ENCODE measurements around the gene RNF138. TPM values are rescaled to one million over a fixed set of nuclear protein-coding genes. Genes with fewer than 3 reads are reported as not detected.

RNF138 gene
- polyA plus RNA-seq = 33.7 TPM
- long read RNA-seq, donor 1, partial matches to known transcripts = 0 of 3 reads
- long read RNA-seq, donor 1, other reads (novel, unspliced or antisense) = 0 of 3 reads
- long read RNA-seq, donor 2, transcript RNF138-202 (8 exons, 3,570 nt) = major isoform, 7 of 16 reads
- long read RNA-seq, donor 2, partial matches to known transcripts = 9 of 16 reads
- long read RNA-seq, donor 2, other reads (novel, unspliced or antisense) = 0 of 16 reads
- long read RNA-seq, donor 3 = 0 reads
- long read RNA-seq, donor 4 = 0 reads
- long read RNA-seq, donor 5, partial matches to known transcripts = 0 of 4 reads
- long read RNA-seq, donor 5, other reads (novel, unspliced or antisense) = 0 of 4 reads
- long read RNA-seq, donor 6, transcript RNF138-202 (8 exons, 3,570 nt) = major isoform, 8 of 16 reads
- long read RNA-seq, donor 6, partial matches to known transcripts = 7 of 16 reads
- long read RNA-seq, donor 6, other reads (novel, unspliced or antisense) = 0 of 16 reads
- long read RNA-seq, donor 7 = 0 reads
- long read RNA-seq, donor 8, transcript RNF138-202 (8 exons, 3,570 nt) = major isoform, 12 of 18 reads
- long read RNA-seq, donor 8, partial matches to known transcripts = 6 of 18 reads
- long read RNA-seq, donor 8, other reads (novel, unspliced or antisense) = 0 of 18 reads
- long read RNA-seq, donor 9, partial matches to known transcripts = 0 of 1 reads
- long read RNA-seq, donor 9, other reads (novel, unspliced or antisense) = 0 of 1 reads
- long read RNA-seq, donor 10, transcript RNF138-202 (8 exons, 3,570 nt) = major isoform, 7 of 9 reads
- long read RNA-seq, donor 10, partial matches to known transcripts = 0 of 9 reads
- long read RNA-seq, donor 10, other reads (novel, unspliced or antisense) = 0 of 9 reads
- long read RNA-seq, donor 11, transcript RNF138-202 (8 exons, 3,570 nt) = major isoform, 6 of 17 reads
- long read RNA-seq, donor 11, partial matches to known transcripts = 10 of 17 reads
- long read RNA-seq, donor 11, other reads (novel, unspliced or antisense) = 0 of 17 reads

- Histone ChIP-seq H3K9me3 (ENCODE audit: control insufficient read depth, low read depth, low read length) (peaks cover 8% of the 10 kb centered on the region), H3K4me3 (ENCODE audit: low read length) (peak within 1 kb of the TSS; percentile 89), H3K36me3 (ENCODE audit: control insufficient read depth, insufficient read depth, low read length) (peaks cover 7% of the 10 kb centered on the region), H3K4me1 (ENCODE audit: control insufficient read depth, insufficient read depth, low read length) (peaks cover 10% of the 10 kb centered on the region), H3K27me3 (ENCODE audit: control insufficient read depth, insufficient read depth, low read length) (no peaks in the 10 kb centered on the region), H3K27ac (ENCODE audit: low read length) (peak within 1 kb of the TSS; percentile 100)
- DNase-seq = peak; percentile 90 to 95
- no CpG with 5 or more reads among the region's 75 CpGs for WGBS (ENCODE audit: insufficient coverage, low lambda C conversion rate)
These were observed at the start of gene RNF138 for GRCh38 chr18:32091724-32092421. TSS of gene RNF138 (plus strand) at chr18:32091874. CDS start at chr18:32092777, 903 bp downstream.

- Histone ChIP-seq H3K27me3 (ENCODE audit: control insufficient read depth, insufficient read depth, low read length) (no peaks in the 10 kb centered on the region), H3K4me1 (ENCODE audit: control insufficient read depth, insufficient read depth, low read length) (peaks cover 3% of the 10 kb centered on the region), H3K27ac (ENCODE audit: low read length) (no peak overlapping the region), H3K36me3 (ENCODE audit: control insufficient read depth, insufficient read depth, low read length) (peaks cover 18% of the 10 kb centered on the region), H3K9me3 (ENCODE audit: control insufficient read depth, low read depth, low read length) (no peaks in the 10 kb centered on the region), H3K4me3 (ENCODE audit: low read length) (no peak overlapping the region)
- DNase-seq = no peak
These were observed 49.3 kb upstream of the RNF138 start for GRCh38 chr18:32042337-32042736.

- WGBS (ENCODE audit: insufficient coverage, low lambda C conversion rate) = no CpG with 5 or more reads among the region's 4 CpGs
- Histone ChIP-seq H3K36me3 (ENCODE audit: control insufficient read depth, insufficient read depth, low read length) (peaks cover 4% of the 10 kb centered on the region), H3K4me1 (ENCODE audit: control insufficient read depth, insufficient read depth, low read length) (peaks cover 20% of the 10 kb centered on the region), H3K27me3 (ENCODE audit: control insufficient read depth, insufficient read depth, low read length) (no peaks in the 10 kb centered on the region), H3K27ac (ENCODE audit: low read length) (peak overlapping the region; percentile 94), H3K4me3 (ENCODE audit: low read length) (no peak overlapping the region), H3K9me3 (ENCODE audit: control insufficient read depth, low read depth, low read length) (no peaks in the 10 kb centered on the region)
- peak; percentile 86 to 93 for DNase-seq
These were observed 43.1 kb upstream of the RNF138 start for GRCh38 chr18:32048507-32049091.

GRCh38 chr18:32049393-32050171 lies 42.1 kb upstream of the RNF138 start:
- H3K9me3 ChIP-seq (ENCODE audit: control insufficient read depth, low read depth, low read length) = no peaks in the 10 kb centered on the region
- peak; percentile 16 to 55 for DNase-seq
- no peaks in the 10 kb centered on the region for H3K27me3 ChIP-seq (ENCODE audit: control insufficient read depth, insufficient read depth, low read length)
- H3K4me1 ChIP-seq (ENCODE audit: control insufficient read depth, insufficient read depth, low read length) = peaks cover 20% of the 10 kb centered on the region
- no CpG with 5 or more reads among the region's 3 CpGs for WGBS (ENCODE audit: insufficient coverage, low lambda C conversion rate)
- peaks cover 1% of the 10 kb centered on the region for H3K36me3 ChIP-seq (ENCODE audit: control insufficient read depth, insufficient read depth, low read length)
- peak overlapping the region; percentile 94 for H3K27ac ChIP-seq (ENCODE audit: low read length)
- H3K4me3 ChIP-seq (ENCODE audit: low read length) = no peak overlapping the region

GRCh38 chr18:32056613-32057358 lies 34.9 kb upstream of the RNF138 start:
- Histone ChIP-seq H3K27me3 (ENCODE audit: control insufficient read depth, insufficient read depth, low read length) (no peaks in the 10 kb centered on the region), H3K9me3 (ENCODE audit: control insufficient read depth, low read depth, low read length) (no peaks in the 10 kb centered on the region), H3K4me1 (ENCODE audit: control insufficient read depth, insufficient read depth, low read length) (peaks cover 5% of the 10 kb centered on the region), H3K27ac (ENCODE audit: low read length) (no peak overlapping the region), H3K36me3 (ENCODE audit: control insufficient read depth, insufficient read depth, low read length) (peaks cover 7% of the 10 kb centered on the region), H3K4me3 (ENCODE audit: low read length) (no peak overlapping the region)
- DNase-seq = peak in 1 of 2 donors; percentile 28
- WGBS (ENCODE audit: insufficient coverage, low lambda C conversion rate) = 57% methylated on average over 1 of the region's 3 CpGs

- no peaks in the 10 kb centered on the region for H3K27me3 ChIP-seq (ENCODE audit: control insufficient read depth, insufficient read depth, low read length)
- no peak overlapping the region for H3K4me3 ChIP-seq (ENCODE audit: low read length)
- no peaks in the 10 kb centered on the region for H3K9me3 ChIP-seq (ENCODE audit: control insufficient read depth, low read depth, low read length)
- H3K36me3 ChIP-seq (ENCODE audit: control insufficient read depth, insufficient read depth, low read length) = peaks cover 7% of the 10 kb centered on the region
- no peak overlapping the region for H3K27ac ChIP-seq (ENCODE audit: low read length)
- peaks cover 5% of the 10 kb centered on the region for H3K4me1 ChIP-seq (ENCODE audit: control insufficient read depth, insufficient read depth, low read length)
- peak in 1 of 2 donors; percentile 10 for DNase-seq
- WGBS (ENCODE audit: insufficient coverage, low lambda C conversion rate) = 40% methylated on average over 2 of the region's 7 CpGs
These were observed 34.0 kb upstream of the RNF138 start for GRCh38 chr18:32057624-32058165.

GRCh38 chr18:32060026-32060425 lies 31.6 kb upstream of the RNF138 start:
- Histone ChIP-seq H3K27ac (ENCODE audit: low read length) (no peak overlapping the region), H3K4me3 (ENCODE audit: low read length) (no peak overlapping the region), H3K4me1 (ENCODE audit: control insufficient read depth, insufficient read depth, low read length) (peaks cover 5% of the 10 kb centered on the region), H3K36me3 (ENCODE audit: control insufficient read depth, insufficient read depth, low read length) (peaks cover 4% of the 10 kb centered on the region), H3K27me3 (ENCODE audit: control insufficient read depth, insufficient read depth, low read length) (no peaks in the 10 kb centered on the region), H3K9me3 (ENCODE audit: control insufficient read depth, low read depth, low read length) (no peaks in the 10 kb centered on the region)
- no peak for DNase-seq
- no CpG with 5 or more reads among the region's 2 CpGs for WGBS (ENCODE audit: insufficient coverage, low lambda C conversion rate)

GRCh38 chr18:32067375-32068167 lies 24.1 kb upstream of the RNF138 start:
- peak; percentile 30 to 85 for DNase-seq
- H3K9me3 ChIP-seq (ENCODE audit: control insufficient read depth, low read depth, low read length) = no peaks in the 10 kb centered on the region
- H3K4me3 ChIP-seq (ENCODE audit: low read length) = no peak overlapping the region
- no peaks in the 10 kb centered on the region for H3K36me3 ChIP-seq (ENCODE audit: control insufficient read depth, insufficient read depth, low read length)
- 40% methylated on average over 1 of the region's 3 CpGs for WGBS (ENCODE audit: insufficient coverage, low lambda C conversion rate)
- no peaks in the 10 kb centered on the region for H3K27me3 ChIP-seq (ENCODE audit: control insufficient read depth, insufficient read depth, low read length)
- H3K4me1 ChIP-seq (ENCODE audit: control insufficient read depth, insufficient read depth, low read length) = peaks cover 15% of the 10 kb centered on the region
- peak overlapping the region; percentile 68 for H3K27ac ChIP-seq (ENCODE audit: low read length)
